ENCODE measurements around the gene DNAJB14.

- no peak for TF ChIP-seq MAX (IDR thresholded peaks at IDR 0.05; ENCODE audit: low read depth)
- TF ChIP-seq CTCF (IDR thresholded peaks at IDR 0.05) = no peak
- no peak for TF ChIP-seq NRF1 (IDR thresholded peaks at IDR 0.05; ENCODE audit: low read depth, low read length)
- no peak for TF ChIP-seq YY1 (IDR thresholded peaks at IDR 0.05; ENCODE audit: low read depth)
- TF ChIP-seq TEAD4 (IDR thresholded peaks at IDR 0.05; ENCODE audit: borderline replicate concordance, insufficient read depth) = no peak
- TF ChIP-seq FOSL2 (IDR thresholded peaks at IDR 0.05; ENCODE audit: borderline replicate concordance, low read depth) = no peak
- TF ChIP-seq TAF1 (IDR thresholded peaks at IDR 0.05; ENCODE audit: borderline replicate concordance, low read depth, low read length) = no peak
- no peak for TF ChIP-seq POLR2AphosphoS5 (IDR thresholded peaks at IDR 0.05; ENCODE audit: low read depth, low read length)
- no peak for TF ChIP-seq PBX3 (IDR thresholded peaks at IDR 0.05)
- no peak for TF ChIP-seq FOXJ3 (CRISPR knock-in tag; IDR thresholded peaks at IDR 0.05)
- TF ChIP-seq SMC3 (IDR thresholded peaks at IDR 0.05; ENCODE audit: low read depth, low read length) = no peak
- TF ChIP-seq EP300 (IDR thresholded peaks at IDR 0.05; ENCODE audit: borderline replicate concordance in 1 of 2, low read depth in 1 of 2, low read length in 1 of 2) = no peak
Observed at GRCh38 chr4:99875071-99875470, 71.3 kb downstream of the DNAJB14 start.

Data from SK-N-SH (cell line).